Osteoblast (primary cell): Measurements from ENCODE around the gene RIPK4. TPM values are rescaled to one million over a fixed set of nuclear protein-coding genes. Genes with fewer than 3 reads are reported as not detected.

Experiments
- DNase-seq: peaks from one replicate; pipeline ENCODE4 v3.0.0; 2011; ENCODE audit warnings: low spot score, mixed read lengths; ENCODE audit not compliant: insufficient read length; ENCODE audit errors: missing footprints
- H2AFZ ChIP-seq: 2 replicates; pipeline ENCODE4 v1.6.0; 2011; ENCODE audit warnings: mild to moderate bottlenecking, low read length
- H3K27ac ChIP-seq: 2 replicates; pipeline ENCODE4 v1.5.1; 2011; ENCODE audit warnings: mild to moderate bottlenecking, low read depth, low read length, moderate library complexity
- H3K27me3 ChIP-seq: 2 replicates; pipeline ENCODE4 v1.6.0; 2012; ENCODE audit warnings: mild to moderate bottlenecking, control low read depth, inconsistent platforms, low read length, moderate library complexity; ENCODE audit not compliant: insufficient read depth
- H3K36me3 ChIP-seq: 2 replicates; pipeline ENCODE4 v1.5.1; 2011; ENCODE audit warnings: mild to moderate bottlenecking, low read length, control low read depth, moderate library complexity; ENCODE audit not compliant: insufficient read depth
- H3K4me1 ChIP-seq: 2 replicates; pipeline ENCODE4 v1.5.1; 2011; ENCODE audit warnings: mild to moderate bottlenecking, low read length, control low read depth, moderate library complexity; ENCODE audit not compliant: insufficient read depth
- H3K4me2 ChIP-seq: 2 replicates; pipeline ENCODE4 v1.6.0; 2011; ENCODE audit warnings: mild to moderate bottlenecking, low read length; ENCODE audit not compliant: insufficient read depth
- H3K4me3 ChIP-seq: fragments of 200-600 bp; sonication (generic); 3 replicates; pipeline ENCODE4 v1.5.1; 2012; ENCODE audit warnings: mild to moderate bottlenecking, low read length, inconsistent platforms; ENCODE audit not compliant: insufficient read depth
- H3K79me2 ChIP-seq: 2 replicates; pipeline ENCODE4 v1.6.0; 2012; ENCODE audit warnings: mild to moderate bottlenecking, low read length, control low read depth, inconsistent platforms; ENCODE audit not compliant: insufficient read depth
- H3K9me3 ChIP-seq: 2 replicates; pipeline ENCODE4 v1.5.1; 2011; ENCODE audit warnings: low read depth, low read length, control low read depth
- H4K20me1 ChIP-seq: 2 replicates; pipeline ENCODE4 v1.6.0; 2012; ENCODE audit warnings: mild to moderate bottlenecking, low read length, control low read depth; ENCODE audit not compliant: insufficient read depth
- CTCF ChIP-seq: IDR thresholded peaks from 2 replicates; pipeline ENCODE4 v1.5.1; 2011; ENCODE audit warnings: mild to moderate bottlenecking, low read depth, low read length, moderate library complexity; ENCODE audit errors: extremely low read depth
- total RNA-seq: library from RNA; depleted of rRNA; stranded (reverse); fragments of >200 nt; gene quantifications from 2 replicates; pipeline ENCODE4 v1.2.3, GENCODE V29; 2012

The RIPK4 gene
- total RNA-seq, 1 donor: 2.2 TPM

GRCh38 chr21:41775149-41775472 is 8.3 kb upstream of the RIPK4 start:
- H3K27ac ChIP-seq: no peak overlapping the region
- no peaks in the 10 kb centered on the region for H3K79me2 ChIP-seq
- DNase-seq: no peak
- H3K4me2 ChIP-seq: no peak overlapping the region
- H3K4me1 ChIP-seq: peaks cover 7% of the 10 kb centered on the region
- H3K27me3 ChIP-seq: peaks cover 34% of the 10 kb centered on the region
- no peak overlapping the region for H3K4me3 ChIP-seq
- no peak for TF ChIP-seq CTCF
- H3K36me3 ChIP-seq: no peaks in the 10 kb centered on the region
- no peaks in the 10 kb centered on the region for H3K9me3 ChIP-seq
- H2AFZ ChIP-seq: no peak overlapping the region
- no peaks in the 10 kb centered on the region for H4K20me1 ChIP-seq

GRCh38 chr21:41774467-41775148 is 7.8 kb upstream of the RIPK4 start:
- peaks cover 7% of the 10 kb centered on the region for H3K4me1 ChIP-seq
- no peaks in the 10 kb centered on the region for H3K36me3 ChIP-seq
- no peaks in the 10 kb centered on the region for H3K9me3 ChIP-seq
- no peaks in the 10 kb centered on the region for H3K79me2 ChIP-seq
- H3K27ac ChIP-seq: no peak overlapping the region
- H2AFZ ChIP-seq: no peak overlapping the region
- no peaks in the 10 kb centered on the region for H4K20me1 ChIP-seq
- DNase-seq: no peak
- H3K27me3 ChIP-seq: peaks cover 29% of the 10 kb centered on the region
- no peak overlapping the region for H3K4me2 ChIP-seq
- no peak for TF ChIP-seq CTCF
- no peak overlapping the region for H3K4me3 ChIP-seq

GRCh38 chr21:41772351-41773080 is 5.7 kb upstream of the RIPK4 start:
- Histone ChIP-seq H2AFZ (no peak overlapping the region), H4K20me1 (no peaks in the 10 kb centered on the region), H3K79me2 (no peaks in the 10 kb centered on the region), H3K9me3 (no peaks in the 10 kb centered on the region), H3K36me3 (no peaks in the 10 kb centered on the region), H3K4me2 (no peak overlapping the region), H3K27me3 (peaks cover 29% of the 10 kb centered on the region), H3K4me3 (no peak overlapping the region), H3K4me1 (peaks cover 13% of the 10 kb centered on the region), H3K27ac (no peak overlapping the region)
- DNase-seq: no peak
- no peak for TF ChIP-seq CTCF

GRCh38 chr21:41771625-41771945 is 4.7 kb upstream of the RIPK4 start:
- no peak overlapping the region for H3K4me2 ChIP-seq

More at GRCh38 chr21:41771625-41771945, 4.7 kb upstream of the RIPK4 start:
- Histone ChIP-seq H4K20me1 (no peaks in the 10 kb centered on the region), H3K27ac (no peak overlapping the region), H3K79me2 (no peaks in the 10 kb centered on the region), H3K4me1 (peaks cover 19% of the 10 kb centered on the region), H2AFZ (no peak overlapping the region), H3K36me3 (no peaks in the 10 kb centered on the region), H3K9me3 (no peaks in the 10 kb centered on the region), H3K27me3 (peaks cover 37% of the 10 kb centered on the region), H3K4me3 (no peak overlapping the region)
- no peak for TF ChIP-seq CTCF
- no peak for DNase-seq
